Endothelial cell of hepatic sinusoid (primary cell): ENCODE results near the gene CDK14.
"Not testable (repeated sequence)": the region's sequence is repeated elsewhere in the genome, so short reads cannot be mapped to it uniquely, and the experiment has no call there.

Source experiments
- in situ Hi-C: cut with HindIII; loops from 2 replicates; pipeline ENCODE4 v1.10.0; 2017; ENCODE audit warnings: low sequenced_read_pairs

Gene CDK14

DNA sequence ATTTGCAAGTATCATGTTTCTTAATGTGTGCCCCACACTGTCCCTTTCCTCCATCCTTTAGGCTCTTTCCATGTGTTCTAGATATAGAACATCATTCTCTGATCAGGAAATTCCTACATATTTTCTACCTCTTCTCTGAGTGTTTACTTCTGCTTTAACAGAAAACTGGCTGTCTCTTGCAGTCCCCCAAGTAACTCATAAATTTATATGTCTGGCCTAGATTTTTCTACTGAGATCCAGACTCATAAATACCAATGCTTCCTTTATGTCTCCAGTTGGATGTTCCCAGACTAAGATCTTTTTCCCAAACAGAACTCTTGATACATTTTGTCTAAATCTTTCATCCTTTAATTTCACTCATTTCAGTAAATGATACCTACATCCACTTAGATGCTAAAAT lies 181.8 kb downstream of the CDK14 start:
- in situ Hi-C loops = no loop called here

DNA sequence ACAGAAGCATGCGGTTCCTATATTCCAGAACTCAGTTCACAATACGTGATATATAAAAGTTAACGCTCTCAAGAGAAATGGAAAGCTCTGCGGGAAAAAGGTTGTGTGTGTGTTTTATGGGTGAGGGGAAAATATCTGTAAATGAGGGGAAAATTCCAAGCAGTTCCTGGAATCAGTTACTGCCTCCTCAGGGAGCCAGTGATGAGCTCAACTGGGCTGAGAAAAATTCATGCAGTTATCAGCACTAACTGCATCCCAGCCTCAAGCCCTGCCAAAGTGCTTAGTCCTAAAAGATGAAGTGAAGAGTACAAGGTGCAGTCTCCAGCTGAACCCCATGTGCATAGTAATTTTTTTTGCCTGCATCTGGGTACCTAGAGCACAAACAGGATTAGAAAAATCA lies 191.9 kb downstream of the CDK14 start:
- in situ Hi-C loops = no loop called here

DNA sequence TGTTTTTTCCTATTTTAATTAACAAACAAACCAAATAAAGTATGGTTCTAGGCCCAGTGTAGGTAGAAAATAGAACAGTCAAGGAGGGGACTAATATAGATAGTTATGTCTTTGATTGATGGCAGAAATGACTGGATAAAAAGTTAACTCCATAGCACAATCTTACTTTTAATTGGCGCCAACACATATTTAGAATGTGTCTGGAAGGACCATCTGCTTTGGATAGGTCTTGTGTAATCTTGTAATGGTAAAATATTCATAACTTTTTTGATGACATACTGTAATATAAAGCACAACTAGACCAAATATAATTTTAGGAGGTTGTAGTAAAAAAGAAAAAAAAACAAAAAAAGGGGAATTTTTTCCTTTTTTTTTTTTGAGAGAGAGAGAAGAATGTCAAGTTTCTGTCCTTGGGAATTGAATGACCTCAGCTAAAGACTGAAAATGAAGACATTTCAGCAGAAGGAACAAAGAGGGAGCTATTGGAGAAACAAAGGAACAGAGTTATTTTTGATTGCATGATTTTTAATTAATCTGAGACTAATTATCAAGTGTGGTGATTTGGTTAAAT lies 193.7 kb downstream of the CDK14 start:
- in situ Hi-C loops = no loop called here

DNA sequence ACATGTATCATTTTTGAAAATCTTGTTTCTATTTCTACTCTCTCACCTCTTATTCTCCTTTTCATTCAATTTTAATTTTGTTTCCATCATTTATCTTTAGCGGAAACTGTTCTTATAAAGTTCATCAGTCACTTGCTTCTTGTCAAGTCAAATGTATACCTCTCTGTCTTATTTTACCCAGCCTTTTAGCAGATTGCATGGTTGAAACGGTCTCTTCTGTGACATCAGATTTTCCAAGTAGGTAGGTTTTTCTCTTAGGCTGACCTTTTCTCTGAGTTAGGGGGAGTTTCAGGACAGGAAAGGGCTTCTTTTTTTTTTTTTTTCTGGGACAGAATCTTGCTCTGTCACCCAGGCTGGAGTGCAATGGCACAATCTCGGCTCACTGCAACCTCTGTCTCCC lies 195.5 kb downstream of the CDK14 start:
- in situ Hi-C loops = no loop called here

DNA sequence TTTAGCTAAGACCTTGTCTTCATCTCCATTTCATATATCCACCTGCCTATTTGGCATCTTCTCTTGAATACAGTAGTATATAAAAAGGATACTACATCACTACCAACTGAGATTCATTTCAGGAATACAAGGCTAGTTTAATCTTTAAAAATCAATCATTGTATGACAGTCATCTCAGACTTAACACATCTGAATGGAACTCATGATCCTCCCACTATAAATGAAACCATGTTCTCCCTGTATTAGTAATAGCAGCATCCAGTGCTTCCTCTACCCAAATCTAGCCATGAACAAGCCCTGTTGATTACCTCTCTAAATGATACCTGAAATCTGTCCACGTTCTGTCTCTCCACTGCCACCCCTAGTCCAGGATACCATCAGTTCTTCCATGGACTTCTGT lies 196.2 kb downstream of the CDK14 start:
- in situ Hi-C loops = no loop called here

DNA sequence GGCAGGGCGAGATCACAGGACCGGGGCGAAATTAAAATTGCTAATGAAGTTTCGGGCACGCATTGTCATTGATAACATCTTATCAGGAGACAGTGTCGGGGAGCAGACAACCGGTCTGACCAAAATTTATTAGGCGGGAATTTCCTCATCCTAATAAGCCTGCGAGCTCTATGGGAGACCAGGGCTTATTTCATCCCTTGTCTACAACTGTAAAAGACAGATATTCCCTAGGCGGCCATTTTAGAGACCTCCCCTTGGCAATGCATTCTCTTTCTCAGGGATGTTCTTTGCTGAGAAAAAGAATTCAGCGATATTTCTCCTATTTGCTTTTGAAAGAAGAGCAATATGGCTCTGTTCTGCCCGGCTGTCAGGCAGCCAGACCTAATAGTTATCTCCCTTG lies 198.1 kb downstream of the CDK14 start:
- in situ Hi-C loops = not testable (repeated sequence)

DNA sequence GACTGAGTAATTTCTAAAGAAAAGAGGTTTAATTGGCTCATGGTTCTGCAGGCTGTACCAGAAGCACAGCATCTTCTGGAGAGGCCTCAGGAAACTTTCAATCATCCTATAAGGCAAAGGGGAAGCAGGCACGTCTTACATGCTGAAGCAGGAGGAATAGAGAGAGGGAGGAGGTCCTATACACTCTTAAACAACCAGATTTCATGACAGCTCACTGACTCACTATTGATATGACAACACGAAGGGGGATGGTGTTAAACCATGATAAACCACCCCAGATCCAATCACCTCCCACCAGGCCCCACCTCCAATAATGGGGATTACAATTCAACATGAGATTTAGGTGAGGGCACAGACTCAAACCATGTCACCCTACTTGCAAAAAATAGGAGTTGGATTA lies 201.5 kb downstream of the CDK14 start:
- in situ Hi-C loops = no loop called here

DNA sequence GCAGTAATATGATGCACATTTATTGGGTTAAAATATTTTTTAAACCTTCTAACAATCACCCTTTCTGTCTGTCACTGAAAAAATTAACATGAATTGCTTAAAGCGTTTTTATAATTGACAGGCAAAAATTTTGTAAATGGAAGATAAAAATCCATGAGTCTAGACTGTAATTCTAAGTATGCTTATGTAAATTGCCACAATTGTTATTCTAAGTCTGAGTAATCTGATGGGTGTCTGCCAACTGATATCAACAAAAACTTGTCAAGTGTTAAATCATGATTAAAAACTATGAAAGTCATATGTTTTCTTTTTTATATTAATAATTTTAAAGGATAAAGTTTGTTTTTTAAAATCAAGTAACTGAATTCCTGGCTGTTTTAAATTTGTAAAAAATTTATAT lies 208.2 kb downstream of the CDK14 start:
- in situ Hi-C loops = no loop called here

DNA sequence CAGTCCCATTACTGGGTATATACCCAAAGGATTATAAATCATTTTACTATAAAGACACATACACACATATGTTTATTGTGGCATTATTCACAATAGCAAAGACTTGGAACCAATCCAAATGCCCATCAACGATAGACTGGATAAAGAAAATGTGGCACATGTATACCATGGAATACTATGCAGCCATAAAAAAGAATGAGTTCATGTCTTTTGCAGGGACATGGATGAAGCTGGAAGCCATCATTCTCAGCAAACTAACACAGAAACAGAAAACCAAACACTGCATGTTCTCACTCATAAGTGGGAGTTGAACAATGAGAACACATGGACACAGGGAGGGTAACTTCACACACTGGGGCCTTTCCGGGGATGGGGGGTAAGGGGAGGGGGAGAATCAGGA lies 219.4 kb downstream of the CDK14 start:
- in situ Hi-C loops = not testable (repeated sequence)

DNA sequence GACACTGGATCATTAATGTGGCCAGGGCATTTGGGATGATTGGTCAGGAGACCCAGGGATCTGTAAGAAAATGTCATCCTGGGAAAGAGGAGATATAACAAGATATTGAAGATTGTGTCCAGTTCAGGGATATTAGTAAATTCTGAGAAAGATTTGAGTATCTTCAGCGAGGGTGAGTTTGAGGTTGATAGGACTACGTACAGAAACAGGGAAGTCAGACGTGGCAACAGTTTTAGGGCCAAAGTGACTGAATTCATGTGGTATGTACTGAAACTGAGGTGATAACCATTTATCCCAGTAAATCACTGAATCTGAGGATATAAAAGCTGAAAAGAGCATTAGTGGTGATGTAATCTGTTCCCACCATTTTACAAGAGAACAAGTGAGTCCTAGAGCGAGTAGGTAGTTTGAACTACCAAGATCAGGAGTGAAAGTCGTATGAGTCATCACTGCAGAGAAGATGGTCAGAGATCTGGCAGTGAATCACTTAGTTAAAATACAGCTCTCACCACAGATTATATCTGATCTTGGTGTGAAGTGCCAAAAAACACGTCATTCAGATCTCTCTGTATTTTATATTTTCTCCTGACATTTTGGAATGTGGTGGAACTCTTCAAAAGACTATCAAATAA lies 220.5 kb downstream of the CDK14 start:
- in situ Hi-C loops = no loop called here

DNA sequence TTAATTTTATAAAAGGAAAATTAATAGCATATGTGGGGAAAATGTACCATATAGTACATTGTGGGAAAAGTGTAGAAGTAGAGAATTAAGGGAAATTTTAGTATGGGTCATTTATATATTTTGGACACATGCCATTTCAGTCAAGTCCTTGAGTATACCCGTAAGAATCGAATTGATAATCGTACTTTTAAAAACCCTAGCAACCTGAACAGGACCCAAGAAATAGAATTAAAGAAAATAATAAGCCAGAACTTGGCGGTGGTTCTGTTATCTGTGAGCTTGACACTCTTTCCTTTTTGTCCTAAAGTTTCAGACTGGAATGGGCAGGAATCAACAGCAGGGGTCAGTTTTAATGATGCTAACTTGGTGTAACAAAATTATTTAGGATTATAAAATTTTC lies 221.0 kb downstream of the CDK14 start:
- in situ Hi-C loops = no loop called here

DNA sequence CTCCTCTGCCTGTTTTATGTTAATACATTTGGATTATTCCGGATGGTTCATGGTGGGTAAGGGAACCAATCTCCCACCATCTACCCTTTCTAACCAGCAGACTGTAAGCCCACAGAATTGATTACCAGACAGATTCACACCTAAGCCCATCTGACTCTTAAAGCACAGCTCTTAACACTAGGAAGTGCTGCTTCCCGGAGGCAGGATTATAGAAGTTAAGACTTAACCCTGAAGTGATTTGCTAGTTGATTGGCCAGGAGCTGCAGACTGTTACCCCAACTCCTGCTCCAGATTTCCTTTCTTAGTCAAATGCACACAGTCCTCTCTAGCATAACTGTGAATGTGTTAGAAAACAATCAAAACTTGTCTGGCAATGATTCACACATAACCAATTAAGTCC lies 221.7 kb downstream of the CDK14 start:
- in situ Hi-C loops = no loop called here

DNA sequence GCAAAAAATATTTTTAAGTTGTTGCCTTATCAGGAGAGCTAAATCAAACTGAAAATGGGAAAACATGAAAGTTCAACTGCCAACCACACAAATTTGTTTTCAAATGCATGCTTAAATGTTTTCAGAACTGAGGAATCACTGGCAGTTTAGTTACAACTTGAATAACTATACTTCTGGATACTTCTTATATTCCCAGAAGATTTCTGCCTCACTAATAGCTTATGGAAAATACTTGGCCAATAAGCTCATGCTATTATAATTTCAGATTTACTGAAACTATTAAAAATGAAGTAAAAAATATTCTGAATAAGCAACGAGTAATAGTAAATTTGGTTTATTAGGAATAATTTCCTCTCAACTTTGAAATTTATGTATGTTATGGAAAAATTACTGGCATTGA lies 222.2 kb downstream of the CDK14 start:
- in situ Hi-C loops = no loop called here

DNA sequence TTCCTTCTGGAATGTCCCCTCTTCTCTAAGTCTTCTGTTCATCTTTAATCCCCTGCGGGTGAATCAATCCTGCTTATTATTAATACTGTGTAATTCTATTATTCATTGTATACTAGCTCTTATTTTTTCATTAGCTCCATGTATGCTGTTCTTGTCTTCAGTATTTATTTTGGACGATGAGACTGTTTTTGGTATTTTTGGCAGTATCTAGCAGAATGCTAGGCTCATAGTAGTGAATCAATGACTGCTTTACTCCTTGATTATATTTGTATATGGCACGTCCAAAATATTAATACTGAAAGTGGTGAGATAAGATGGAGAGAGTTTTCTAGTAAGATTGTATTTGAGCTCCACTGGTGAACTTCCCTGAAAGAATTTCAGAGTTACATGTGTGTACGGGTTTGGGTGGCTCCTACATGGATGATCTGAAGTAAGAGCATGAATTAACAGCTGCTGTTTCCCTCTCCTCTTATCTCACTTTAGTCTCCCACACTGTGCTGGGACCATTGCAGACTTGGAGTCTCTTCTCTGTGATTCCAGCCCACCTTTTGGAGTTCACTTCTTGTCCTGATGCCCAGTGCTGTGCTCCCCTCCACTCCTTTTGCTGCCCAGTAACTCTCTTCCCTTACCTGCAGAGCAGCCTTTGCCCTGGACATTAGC lies 226.0 kb downstream of the CDK14 start:
- in situ Hi-C loops = no loop called here

DNA sequence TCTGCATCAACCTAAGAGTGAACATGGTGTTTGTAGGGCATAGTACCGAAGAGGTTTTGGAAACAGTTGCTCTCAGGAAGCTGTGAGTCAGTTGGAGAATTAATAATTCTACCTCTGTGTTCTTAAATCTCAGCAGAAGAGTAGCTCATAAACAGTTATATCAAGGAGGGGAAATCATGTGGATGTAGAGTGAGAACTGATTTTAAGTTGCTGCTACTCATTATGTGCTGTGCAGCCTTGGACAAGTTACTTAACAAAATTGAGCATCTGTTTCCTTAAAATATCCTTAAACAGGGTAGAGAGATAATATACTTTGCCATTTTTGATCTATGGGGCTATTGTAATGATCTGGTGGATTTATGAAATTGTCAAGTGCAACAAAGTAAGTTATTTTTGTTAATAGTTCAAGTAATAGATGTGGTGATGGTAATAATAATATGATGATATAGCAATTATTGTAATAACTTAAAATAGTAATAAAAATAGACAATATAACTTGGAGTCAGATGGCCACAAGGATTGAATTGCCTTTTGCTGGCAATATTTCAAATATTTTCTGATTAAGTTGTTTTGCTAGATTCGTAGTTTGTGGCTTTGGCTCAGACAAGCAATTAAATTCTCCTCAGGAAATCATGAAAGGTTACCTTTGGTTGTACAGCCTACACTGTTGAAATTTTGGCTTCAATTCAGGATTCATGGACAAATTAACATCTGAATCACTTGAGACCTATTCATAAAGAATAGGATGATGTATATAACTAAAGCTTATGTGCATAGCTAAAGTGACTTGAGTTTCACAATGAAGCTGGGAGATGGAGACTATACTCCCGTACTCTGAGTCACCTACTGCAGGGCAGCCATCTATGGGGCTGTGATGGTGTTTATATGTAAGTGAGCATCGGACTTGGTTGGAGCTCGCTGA lies 228.5 kb downstream of the CDK14 start:
- in situ Hi-C loops = no loop called here

DNA sequence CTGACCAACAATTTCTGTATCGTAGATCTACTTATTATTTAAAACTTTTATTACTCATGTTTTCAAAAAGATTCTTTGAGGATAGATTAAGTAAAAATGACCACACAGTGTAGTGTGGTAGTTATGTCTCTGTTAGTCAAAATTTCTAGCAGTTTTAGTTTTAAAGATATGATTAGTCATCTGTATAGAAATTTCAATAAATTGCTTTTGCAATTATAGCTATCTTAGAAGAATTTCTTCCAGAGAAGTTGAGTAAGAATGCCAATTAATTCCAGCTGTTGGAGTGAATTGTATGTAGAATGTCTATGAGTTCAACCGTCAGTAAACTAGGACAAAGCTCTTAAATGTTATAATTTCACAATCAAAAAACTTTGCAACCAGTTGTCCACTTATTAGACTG lies 229.7 kb downstream of the CDK14 start:
- in situ Hi-C loops = no loop called here

DNA sequence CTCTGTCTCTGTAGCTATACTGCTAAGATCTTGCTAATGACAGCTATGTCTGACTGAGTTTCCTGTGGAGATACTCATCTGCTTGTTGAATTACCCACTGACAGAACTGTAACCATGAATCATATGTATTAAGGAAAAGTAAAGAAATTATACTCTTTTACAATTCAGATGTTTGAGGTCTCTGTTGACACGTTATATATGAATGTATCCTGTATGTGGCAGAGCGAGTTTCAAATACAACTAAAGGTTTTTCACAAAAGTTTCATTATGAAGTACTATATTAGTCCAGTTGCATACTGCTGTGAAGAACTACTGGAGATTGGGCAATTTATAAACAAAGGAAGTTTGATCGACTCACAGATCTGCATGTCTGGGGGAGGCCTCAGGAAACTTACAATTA lies 232.5 kb downstream of the CDK14 start:
- in situ Hi-C loops = no loop called here

DNA sequence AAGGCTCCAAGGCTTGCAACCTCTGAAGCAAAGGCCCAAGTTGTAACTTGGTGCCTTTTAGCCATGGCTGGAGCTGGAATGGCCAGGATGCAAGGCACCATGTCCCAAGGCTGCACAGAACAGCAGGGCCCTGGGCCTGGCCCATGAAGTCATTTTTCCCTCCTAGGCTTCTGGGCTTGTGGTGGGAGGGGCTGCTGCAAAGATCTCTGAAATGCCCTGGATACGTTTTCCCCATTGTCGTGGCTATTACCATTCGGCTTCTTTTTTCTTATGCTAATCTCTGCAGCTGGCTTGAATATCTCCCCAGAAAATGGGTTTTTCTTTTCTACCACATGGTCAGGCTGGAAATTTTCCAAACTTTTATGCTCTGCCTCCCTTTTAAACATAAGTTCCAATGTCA lies 234.2 kb downstream of the CDK14 start:
- in situ Hi-C loops = no loop called here

DNA sequence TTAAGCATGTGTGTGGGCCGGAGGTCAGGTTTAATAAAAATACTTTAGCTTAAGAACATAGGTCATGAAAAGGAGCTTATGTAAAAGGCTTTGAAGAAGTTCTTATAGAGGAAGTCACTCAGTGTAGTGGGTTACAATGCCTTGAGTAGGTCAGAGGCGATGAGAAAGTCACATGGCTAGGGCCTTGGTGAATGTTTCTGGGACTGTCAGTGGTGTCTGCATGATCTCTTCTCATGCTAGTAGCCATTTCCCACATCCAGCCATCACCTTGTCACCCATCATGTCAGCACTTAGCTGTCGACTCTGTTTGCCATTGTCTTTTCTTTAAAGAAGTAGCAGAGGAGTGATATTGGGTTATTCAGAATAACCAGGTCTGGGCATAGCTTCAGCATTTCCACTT lies 236.6 kb downstream of the CDK14 start:
- in situ Hi-C loops = no loop called here

DNA sequence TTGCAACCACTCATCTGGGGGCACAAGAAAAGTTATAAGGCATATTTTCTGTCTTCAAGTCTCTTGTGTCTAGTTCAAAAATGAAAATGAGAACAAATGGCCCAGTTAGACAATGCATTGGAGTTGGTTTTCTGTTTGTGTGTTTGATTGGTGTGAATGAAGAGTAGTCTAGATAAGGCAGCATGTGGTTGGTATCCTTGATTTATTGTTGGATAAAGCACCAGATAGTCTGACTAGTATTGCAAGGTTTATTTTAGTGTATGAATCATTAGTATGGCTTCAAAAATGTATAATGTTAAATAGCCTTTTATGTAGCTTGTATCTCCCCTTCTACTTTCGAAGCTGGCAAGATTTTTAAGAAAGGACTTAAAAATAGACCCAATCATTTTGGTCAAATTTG lies 237.3 kb downstream of the CDK14 start:
- in situ Hi-C loops = no loop called here

DNA sequence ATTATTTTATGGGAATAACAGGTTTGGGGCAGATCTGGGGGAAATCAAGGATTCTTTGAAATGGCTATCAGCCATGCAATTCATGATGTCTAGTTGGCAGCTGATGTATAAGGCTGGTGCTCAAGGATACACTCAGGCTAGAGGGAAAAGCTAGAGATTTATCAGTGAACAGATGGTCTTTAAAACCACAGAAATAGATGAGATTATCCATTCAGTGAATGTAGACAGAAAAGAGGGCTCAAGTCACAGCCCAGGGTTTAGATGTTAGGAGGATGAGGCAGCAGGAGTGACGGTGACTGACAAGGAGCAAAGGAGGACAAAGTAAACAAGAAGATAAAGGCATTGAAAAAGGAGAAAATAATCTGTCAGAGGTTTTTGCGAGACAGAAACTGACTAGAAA lies 238.7 kb downstream of the CDK14 start:
- in situ Hi-C loops = no loop called here

DNA sequence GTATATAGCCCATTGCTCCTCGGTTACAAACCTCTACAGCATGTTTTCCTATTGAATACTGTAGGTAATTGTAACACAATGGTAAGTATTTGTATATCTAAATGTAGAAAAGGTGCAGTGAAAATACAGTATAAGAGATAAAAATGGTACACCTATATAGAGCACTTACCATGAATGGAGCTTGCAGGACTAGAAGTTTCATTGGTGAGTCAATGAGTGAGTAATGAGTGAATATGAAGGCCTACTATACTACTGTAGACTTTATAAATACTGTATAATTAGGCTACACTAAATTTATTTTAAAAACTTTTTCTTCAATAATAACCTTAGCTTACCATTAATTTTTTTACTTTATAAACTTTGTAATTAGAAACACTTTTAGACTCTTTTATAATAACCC lies 239.7 kb downstream of the CDK14 start:
- in situ Hi-C loops = no loop called here
